Spleen (tissue), 11 donors: Measurements from ENCODE around the gene TSHR. TPM values are rescaled to one million over a fixed set of nuclear protein-coding genes. Genes with fewer than 3 reads are reported as not detected.
A peak's percentile ranks its signal among the peaks of the same experiment; 100 is the strongest.

Experiments
- DNase-seq: peaks from one replicate; pipeline ENCODE4 v3.0.0-alpha.2; 2020
- H3K27ac ChIP-seq, 8 donors: fragments of 200-600 bp; sonication (generic) in 7 of 8; 1 replicate in 4 of 8; 2 replicates in 4 of 8; pipeline versions ENCODE4 v1.5.0 to v1.8.0; 2016 to 2021; ENCODE audit warnings: inconsistent platforms in 4 of 8, mild to moderate bottlenecking in 4 of 8, moderate library complexity in 1 of 8
- H3K27me3 ChIP-seq, 7 donors: fragments of 200-600 bp; sonication (generic) in 6 of 7; replicated peaks in 1 of 7; 1 replicate in 4 of 7; 2 replicates in 3 of 7; pipeline versions ENCODE4 v1.5.0 to v1.8.0; 2016 to 2021; ENCODE audit warnings: inconsistent platforms in 3 of 7, mild to moderate bottlenecking in 1 of 7
- H3K36me3 ChIP-seq, 6 donors: fragments of 200-600 bp; sonication (generic) in 5 of 6; 1 replicate in 4 of 6; 2 replicates in 2 of 6; pipeline versions ENCODE4 v1.5.0 to v1.8.0; 2016 to 2021; ENCODE audit warnings: inconsistent platforms in 2 of 6
- H3K4me1 ChIP-seq, 6 donors: fragments of 200-600 bp; sonication (generic) in 5 of 6; 1 replicate in 3 of 6; 2 replicates in 3 of 6; pipeline versions ENCODE4 v1.5.0 to v1.8.0; 2016 to 2021; ENCODE audit warnings: inconsistent platforms in 3 of 6
- H3K4me3 ChIP-seq, 8 donors: fragments of 200-600 bp; sonication (generic) in 7 of 8; 1 replicate in 4 of 8; 2 replicates in 4 of 8; pipeline versions ENCODE4 v1.5.0 to v1.8.0; 2016 to 2021; ENCODE audit warnings: inconsistent platforms in 4 of 8, mild to moderate bottlenecking in 4 of 8, moderate library complexity in 2 of 8
- H3K9me3 ChIP-seq, 8 donors: fragments of 200-600 bp; sonication (generic) in 7 of 8; 1 replicate in 4 of 8; 2 replicates in 4 of 8; pipeline versions ENCODE4 v1.5.0 to v1.8.0; 2016 to 2021; ENCODE audit warnings: inconsistent platforms in 4 of 8
- CTCF ChIP-seq, 11 experiments: fragments of 200-600 bp in 7 of 11; fragments of 450-650 bp in 4 of 11; sonication (generic) in 4 of 11; IDR thresholded peaks in 8 of 11; conservative IDR thresholded peaks in 3 of 11; 1 replicate in 7 of 11; 2 replicates in 4 of 11; pipeline versions ENCODE4 v1.4.0 to v1.8.0; 2016 to 2021; ENCODE audit warnings: antibody characterized with exemption in 11 of 11, inconsistent platforms in 4 of 11, mild to moderate bottlenecking in 1 of 11
- POLR2A ChIP-seq, 3 donors: fragments of 450-650 bp; IDR thresholded peaks; one replicate each; pipeline ENCODE4 v1.5.1; 2017; ENCODE audit warnings: antibody characterized with exemption in 3 of 3, mild to moderate bottlenecking in 1 of 3
- POLR2AphosphoS5 ChIP-seq, 3 donors: sonication (generic); formaldehyde crosslinking; IDR thresholded peaks; one replicate each; pipeline ENCODE4 v1.5.1; 2017; ENCODE audit warnings: antibody characterized with exemption in 3 of 3
- WGBS, 5 donors: extraction: QIAGEN DNeasy Blood & Tissue Kit in 3 of 5; methylation state at CpG; one replicate each; pipeline versions ENCODE4 v1.1.5 to v1.1.7; 2013 to 2018; 5-methylcytosine and 5-hydroxymethylcytosine counted together
- intact Hi-C: fragments of 100-400 bp; cut with DNase I; formaldehyde crosslinking; loops from one replicate; pipeline ENCODE4 v1.15.0; 2023; ENCODE audit warnings: low total_unique reads
- polyA plus RNA-seq, 3 donors: library from polyadenylated mRNA; stranded (reverse); fragments of 200-250 nt; gene quantifications; one replicate each; pipeline ENCODE4 v1.2.1, GENCODE V29; 2013
- total RNA-seq, 7 donors: library from RNA; depleted of rRNA in 3 of 7; stranded (reverse); fragments of >200 nt in 3 of 7; fragmentation: NEBNext Ultra II Directional in 4 of 7; extraction: Animal tissue kit (Norgen Biotek cat#: 25700) in 4 of 7; gene quantifications; one replicate each; pipeline versions ENCODE4 v1.1.0 to v1.2.1, GENCODE V29; 2016 to 2021
- donor health status: healthy with polysubstance abuse.
- donor health status: DM: no; HTN: no; CAD: no; lungs with moderate emphysema.
- donor health status: DM: no; HTN: no; CAD: no.
- donor health status: Bipolar disorder and iron deficiency.
- donor health status: healthy.
- donor health status: DM: no; HTN: no; CAD: no.
- donor health status: DM: yes; HTN: yes; CAD: no.

Gene TSHR
- total and polyA plus RNA-seq, 10 donors, result 0.22 to 3.1 (median 0.46) TPM; not detected in 1

GRCh38 chr14:81176241-81176640 is 220.8 kb downstream of the TSHR start:
- H3K27ac ChIP-seq, result peak overlapping the region in 7 of 8 donors; percentile 59 to 82 (median 75)
- TF ChIP-seq POLR2A (IDR thresholded peaks at IDR 0.05) (no peak), POLR2AphosphoS5 (IDR thresholded peaks at IDR 0.05) (no peak), CTCF (IDR thresholded peaks at IDR 0.05 in 8 of 11, conservative IDR thresholded peaks at IDR 0.05 in 3 of 11) (no peak)
- no peak for DNase-seq

GRCh38 chr14:81177225-81177624 is 221.8 kb downstream of the TSHR start:
- peak overlapping the region in 2 of 8 donors; percentile 5 to 44 for H3K4me3 ChIP-seq
- 72 to 88% (median 81%) methylated on average over 1 of the region's 1 CpG for WGBS, 5 donors

More at GRCh38 chr14:81176241-81176640, 220.8 kb downstream of the TSHR start:
- intact Hi-C loops, result no loop called here
- H3K4me3 ChIP-seq, result no peak overlapping the region
- H3K4me1 ChIP-seq, result peaks cover 7 to 72% (median 33%) of the 10 kb centered on the region in 6 donors
- WGBS, 5 donors, result 71 to 89% (median 78%) methylated on average over 3 of the region's 3 CpGs
- H3K9me3 ChIP-seq, result no peaks in the 10 kb centered on the region
- H3K36me3 ChIP-seq, result peaks cover 0 to 27% (median 0%) of the 10 kb centered on the region in 6 donors
- H3K27me3 ChIP-seq, result no peaks in the 10 kb centered on the region

GRCh38 chr14:81178063-81178462 is 222.6 kb downstream of the TSHR start:
- H3K27ac ChIP-seq, result peak overlapping the region; percentile 49 to 82 (median 71)
- no peak for DNase-seq
- peaks cover 0 to 45% (median 3%) of the 10 kb centered on the region in 6 donors for H3K36me3 ChIP-seq
- no peaks in the 10 kb centered on the region for H3K27me3 ChIP-seq
- no peak overlapping the region for H3K4me3 ChIP-seq
- TF ChIP-seq CTCF (IDR thresholded peaks at IDR 0.05 in 8 of 11, conservative IDR thresholded peaks at IDR 0.05 in 3 of 11) (no peak), POLR2A (IDR thresholded peaks at IDR 0.05) (no peak), POLR2AphosphoS5 (IDR thresholded peaks at IDR 0.05) (no peak)
- H3K4me1 ChIP-seq, result peaks cover 7 to 65% (median 36%) of the 10 kb centered on the region in 6 donors
- H3K9me3 ChIP-seq, result no peaks in the 10 kb centered on the region
- intact Hi-C loops, result no loop called here

More at GRCh38 chr14:81177225-81177624, 221.8 kb downstream of the TSHR start:
- Histone ChIP-seq H3K27ac (peak overlapping the region; percentile 49 to 82 (median 71)), H3K9me3 (no peaks in the 10 kb centered on the region), H3K36me3 (peaks cover 0 to 37% (median under 1%) of the 10 kb centered on the region in 6 donors), H3K27me3 (no peaks in the 10 kb centered on the region), H3K4me1 (peaks cover 7 to 65% (median 33%) of the 10 kb centered on the region in 6 donors)
- no peak for TF ChIP-seq POLR2A (IDR thresholded peaks at IDR 0.05)
- no peak for TF ChIP-seq CTCF (IDR thresholded peaks at IDR 0.05 in 8 of 11, conservative IDR thresholded peaks at IDR 0.05 in 3 of 11)
- no peak for TF ChIP-seq POLR2AphosphoS5 (IDR thresholded peaks at IDR 0.05)
- intact Hi-C loops, result no loop called here
- no peak for DNase-seq

GRCh38 chr14:81179631-81180030 is 224.2 kb downstream of the TSHR start:
- Histone ChIP-seq H3K9me3 (no peaks in the 10 kb centered on the region), H3K27ac (peak overlapping the region in 4 of 8 donors; percentile 75 to 82 (median 78)), H3K36me3 (peaks cover 0 to 61% (median 8%) of the 10 kb centered on the region in 6 donors), H3K4me3 (no peak overlapping the region), H3K27me3 (no peaks in the 10 kb centered on the region), H3K4me1 (peaks cover 7 to 67% (median 37%) of the 10 kb centered on the region in 6 donors)
- TF ChIP-seq POLR2AphosphoS5 (IDR thresholded peaks at IDR 0.05), result no peak
- WGBS, 5 donors, result 57 to 83% (median 71%) methylated on average over 2 of the region's 2 CpGs
- DNase-seq, result no peak
- intact Hi-C loops, result no loop called here
